Hepatocyte (in vitro differentiated cells): Measurements from ENCODE around the gene NAT16. TPM values are rescaled to one million over a fixed set of nuclear protein-coding genes. Genes with fewer than 3 reads are reported as not detected.

ENCODE experiments used
- DNase-seq: peaks from one replicate; pipeline ENCODE4 v3.0.0-alpha.2; 2016; ENCODE audit warnings: low spot score
- H2AFZ ChIP-seq: fragments of 200-600 bp; sonication (generic); 2 replicates; pipeline ENCODE4 v1.6.0; 2016; ENCODE audit warnings: antibody characterized with exemption, mild to moderate bottlenecking
- H3K27ac ChIP-seq: fragments of 200-600 bp; sonication (generic); 2 replicates; pipeline ENCODE4 v1.5.1; 2016; ENCODE audit warnings: mild to moderate bottlenecking
- H3K27me3 ChIP-seq: fragments of 200-600 bp; sonication (generic); 2 replicates; pipeline ENCODE4 v1.6.1; 2016
- H3K36me3 ChIP-seq: fragments of 200-600 bp; sonication (generic); replicated peaks from 2 replicates; pipeline ENCODE4 v1.5.1; 2016; ENCODE audit warnings: low read depth; ENCODE audit not compliant: insufficient read depth
- H3K4me1 ChIP-seq: fragments of 200-600 bp; sonication (generic); 2 replicates; pipeline ENCODE4 v1.5.1; 2016; ENCODE audit warnings: mild to moderate bottlenecking, moderate library complexity; ENCODE audit not compliant: insufficient read depth
- H3K4me2 ChIP-seq: fragments of 200-600 bp; sonication (generic); 2 replicates; pipeline ENCODE4 v1.6.0; 2016
- H3K4me3 ChIP-seq: fragments of 200-600 bp; sonication (generic); 2 replicates; pipeline ENCODE4 v1.5.1; 2016; ENCODE audit warnings: mild to moderate bottlenecking
- H3K79me2 ChIP-seq: fragments of 200-600 bp; sonication (generic); 2 replicates; pipeline ENCODE4 v1.6.0; 2017; ENCODE audit warnings: mild to moderate bottlenecking
- H3K9me2 ChIP-seq: fragments of 200-600 bp; sonication (generic); replicated peaks from 2 replicates; pipeline ENCODE4 v1.6.0; 2017; ENCODE audit warnings: mild to moderate bottlenecking; ENCODE audit not compliant: insufficient read depth
- H3K9me3 ChIP-seq: fragments of 200-600 bp; sonication (generic); 2 replicates; pipeline ENCODE4 v1.5.1; 2016; ENCODE audit warnings: low read depth, mild to moderate bottlenecking
- H4K20me1 ChIP-seq: fragments of 200-600 bp; sonication (generic); 2 replicates; pipeline ENCODE4 v1.6.0; 2016; ENCODE audit warnings: mild to moderate bottlenecking; ENCODE audit not compliant: insufficient read depth, poor library complexity, severe bottlenecking
- EZH2 ChIP-seq: fragments of 200-600 bp; sonication (generic); IDR thresholded peaks from 2 replicates; pipeline ENCODE4 v1.6.1; 2016; ENCODE audit warnings: antibody characterized with exemption, mild to moderate bottlenecking, borderline replicate concordance
- EZH2phosphoT487 ChIP-seq: fragments of 200-600 bp; sonication (generic); IDR thresholded peaks from one replicate; pipeline ENCODE4 v1.6.1; 2018; ENCODE audit warnings: antibody characterized with exemption, mild to moderate bottlenecking, low read depth, moderate library complexity; ENCODE audit not compliant: unreplicated experiment, severe bottlenecking
- WGBS: methylation state at CpG from one replicate; pipeline ENCODE4 v1.1.6; 2016; ENCODE audit warnings: low lambda C conversion rate; ENCODE audit errors: missing lambda C conversion rate; 5-methylcytosine and 5-hydroxymethylcytosine counted together
- polyA plus RNA-seq: library from polyadenylated mRNA; unstranded; fragments of >200 nt; fragmentation: Nextera tagmentation; extraction: Ambion mirVana; gene quantifications from 2 replicates; pipeline ENCODE4 v1.2.1, GENCODE V29; 2016
- total RNA-seq: library from RNA; depleted of rRNA; stranded (reverse); fragments of >200 nt; gene quantifications from 2 replicates; pipeline ENCODE4 v1.2.3, GENCODE V29; 2014
- TF ChIP-seq, protein P1 (sequence below): fragments of 200-600 bp; sonication (generic); IDR thresholded peaks from 2 replicates; pipeline ENCODE4 v1.5.1; 2016; ENCODE audit warnings: antibody characterized with exemption, mild to moderate bottlenecking; ENCODE audit not compliant: poor library complexity

Gene NAT16
- total and polyA plus RNA-seq, 2 experiments from 2014 or later: not detected

GRCh38 chr7:101166909-101167644 lies 13.0 kb downstream of the NAT16 start:
- H3K27me3 ChIP-seq: peaks cover 90% of the 10 kb centered on the region
- DNase-seq: peak; percentile 50

DNA sequence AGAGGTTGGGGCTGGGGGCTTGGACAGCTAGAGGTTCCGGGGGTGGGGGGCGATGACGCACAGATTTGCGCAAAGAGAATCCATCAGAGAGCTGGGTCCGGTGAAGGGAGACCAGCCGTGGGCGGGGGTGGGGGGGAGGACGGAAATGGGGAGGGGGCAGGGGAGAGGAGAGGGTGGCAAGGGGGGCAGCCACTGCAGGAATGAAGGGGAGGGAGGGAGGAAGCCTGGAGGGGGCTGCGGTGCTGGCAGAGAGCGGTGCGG lies 13.5 kb downstream of the NAT16 start:
- TF ChIP-seq, protein P1, sequence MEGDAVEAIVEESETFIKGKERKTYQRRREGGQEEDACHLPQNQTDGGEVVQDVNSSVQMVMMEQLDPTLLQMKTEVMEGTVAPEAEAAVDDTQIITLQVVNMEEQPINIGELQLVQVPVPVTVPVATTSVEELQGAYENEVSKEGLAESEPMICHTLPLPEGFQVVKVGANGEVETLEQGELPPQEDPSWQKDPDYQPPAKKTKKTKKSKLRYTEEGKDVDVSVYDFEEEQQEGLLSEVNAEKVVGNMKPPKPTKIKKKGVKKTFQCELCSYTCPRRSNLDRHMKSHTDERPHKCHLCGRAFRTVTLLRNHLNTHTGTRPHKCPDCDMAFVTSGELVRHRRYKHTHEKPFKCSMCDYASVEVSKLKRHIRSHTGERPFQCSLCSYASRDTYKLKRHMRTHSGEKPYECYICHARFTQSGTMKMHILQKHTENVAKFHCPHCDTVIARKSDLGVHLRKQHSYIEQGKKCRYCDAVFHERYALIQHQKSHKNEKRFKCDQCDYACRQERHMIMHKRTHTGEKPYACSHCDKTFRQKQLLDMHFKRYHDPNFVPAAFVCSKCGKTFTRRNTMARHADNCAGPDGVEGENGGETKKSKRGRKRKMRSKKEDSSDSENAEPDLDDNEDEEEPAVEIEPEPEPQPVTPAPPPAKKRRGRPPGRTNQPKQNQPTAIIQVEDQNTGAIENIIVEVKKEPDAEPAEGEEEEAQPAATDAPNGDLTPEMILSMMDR: no peak
- no peak for TF ChIP-seq EZH2
- no peak for TF ChIP-seq EZH2phosphoT487
- no peaks in the 10 kb centered on the region for H3K9me3 ChIP-seq
- no peak for DNase-seq
- peaks cover 25% of the 10 kb centered on the region for H3K4me1 ChIP-seq
- no peaks in the 10 kb centered on the region for H3K79me2 ChIP-seq
- no peak overlapping the region for H3K27ac ChIP-seq
- WGBS: no CpG with 5 or more reads among the region's 11 CpGs
- H3K27me3 ChIP-seq: peaks cover 86% of the 10 kb centered on the region
- peaks cover 9% of the 10 kb centered on the region for H4K20me1 ChIP-seq
- H3K9me2 ChIP-seq: no peaks in the 10 kb centered on the region
- H3K4me3 ChIP-seq: no peak overlapping the region
- H2AFZ ChIP-seq: no peak overlapping the region
- H3K36me3 ChIP-seq: no peaks in the 10 kb centered on the region
- H3K4me2 ChIP-seq: no peak overlapping the region

More at GRCh38 chr7:101166909-101167644, 13.0 kb downstream of the NAT16 start:
- WGBS: 5% methylated on average over 11 of the region's 19 CpGs
- Histone ChIP-seq H3K9me2 (no peaks in the 10 kb centered on the region), H4K20me1 (peaks cover 9% of the 10 kb centered on the region), H3K4me1 (peaks cover 26% of the 10 kb centered on the region), H2AFZ (no peak overlapping the region), H3K27ac (no peak overlapping the region), H3K9me3 (no peaks in the 10 kb centered on the region), H3K4me3 (no peak overlapping the region), H3K36me3 (no peaks in the 10 kb centered on the region), H3K79me2 (no peaks in the 10 kb centered on the region), H3K4me2 (no peak overlapping the region)
- TF ChIP-seq EZH2phosphoT487: no peak

- H3K27me3 ChIP-seq: peaks cover 82% of the 10 kb centered on the region
- peak overlapping the region; percentile 74 for H3K4me2 ChIP-seq
- H3K36me3 ChIP-seq: no peaks in the 10 kb centered on the region
- no peak for DNase-seq
- H3K27ac ChIP-seq: no peak overlapping the region
- peak overlapping the region; percentile 1 for H3K4me3 ChIP-seq
- WGBS: 3% methylated on average over 27 of the region's 38 CpGs
- H3K79me2 ChIP-seq: no peaks in the 10 kb centered on the region
- TF ChIP-seq EZH2 (peak; percentile 52), EZH2phosphoT487 (no peak)
- no peaks in the 10 kb centered on the region for H3K9me3 ChIP-seq
- no peaks in the 10 kb centered on the region for H3K9me2 ChIP-seq
- no peak overlapping the region for H2AFZ ChIP-seq
- peaks cover 12% of the 10 kb centered on the region for H4K20me1 ChIP-seq
- H3K4me1 ChIP-seq: peaks cover 25% of the 10 kb centered on the region
Measured at GRCh38 chr7:101165958-101166647, 14.0 kb downstream of the NAT16 start.

DNA sequence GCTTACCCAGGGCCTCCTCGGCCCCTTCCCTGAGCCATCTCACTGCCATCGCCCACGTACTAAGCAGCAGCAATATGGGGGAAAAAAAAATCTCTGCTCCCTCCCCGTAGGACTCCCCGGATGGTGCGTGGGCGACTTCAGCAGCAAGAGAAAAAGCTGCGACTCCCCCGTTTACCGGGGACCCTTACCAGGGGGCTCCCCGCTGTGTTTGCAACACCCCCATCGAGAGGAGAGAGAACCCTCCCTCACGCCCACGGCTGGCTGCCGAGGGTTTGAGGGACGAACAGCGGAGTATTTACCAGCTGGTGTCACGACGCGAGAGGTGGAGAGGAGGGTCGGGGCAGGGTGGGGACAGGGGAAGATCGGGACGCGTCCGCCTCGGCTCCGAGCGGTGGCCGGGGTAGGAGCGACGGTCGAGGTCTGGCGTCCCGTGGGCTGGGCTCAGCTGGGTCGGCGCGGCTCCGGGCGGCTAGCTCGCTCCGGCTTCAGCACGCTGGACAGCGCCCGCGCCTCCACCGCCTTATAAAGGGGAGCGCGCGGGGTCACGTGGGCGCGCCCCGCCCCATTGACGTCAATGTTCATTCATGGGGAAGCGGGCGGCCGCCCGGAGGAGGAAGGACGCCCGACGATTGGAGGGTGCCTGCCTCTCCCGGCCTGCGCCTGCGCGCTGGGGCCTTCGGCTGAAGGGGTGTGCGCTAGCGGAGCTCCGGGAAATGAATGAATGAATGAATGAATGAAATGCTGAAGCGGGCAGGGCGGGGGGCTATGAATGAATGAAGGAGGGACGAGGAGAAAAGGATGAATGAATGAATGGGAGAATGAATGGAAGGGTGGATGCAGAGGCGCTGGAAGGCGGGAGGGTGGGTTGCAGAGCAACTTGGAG lies 14.8 kb downstream of the NAT16 start, which contains the start of gene VGF:
Gene VGF (minus strand): TSS at position 495 of the 883 bp plus-strand sequence. CDS start 726 bp downstream, outside the sequence.
- TF ChIP-seq, protein P1: no peak
- TF ChIP-seq EZH2phosphoT487: no peak
- TF ChIP-seq EZH2: no peak
- H3K4me2 ChIP-seq: peak within 1 kb of the TSS; percentile 74
- H3K79me2 ChIP-seq: no peaks in the 10 kb centered on the region
- peaks cover 25% of the 10 kb centered on the region for H3K4me1 ChIP-seq
- no peak within 1 kb of the TSS for H3K27ac ChIP-seq
- 3% methylated on average over 51 of the region's 74 CpGs for whole genome bisulfite sequencing
- H2AFZ ChIP-seq: no peak within 1 kb of the TSS
- H3K27me3 ChIP-seq: peaks cover 74% of the 10 kb centered on the region
- no peaks in the 10 kb centered on the region for H3K9me3 ChIP-seq
- no peaks in the 10 kb centered on the region for H3K9me2 ChIP-seq
- DNase-seq: peak; percentile 97
- H4K20me1 ChIP-seq: peaks cover 12% of the 10 kb centered on the region
- peak within 1 kb of the TSS; percentile 1 for H3K4me3 ChIP-seq
- H3K36me3 ChIP-seq: no peaks in the 10 kb centered on the region
